ENCODE measurements around the gene BATF.

Gene BATF

GRCh38 chr14:75542588-75543091 lies 20.4 kb downstream of the BATF start:
- no peak overlapping the region for H3K4me3 ChIP-seq (ENCODE audit: low read depth, low read length)
- ChIA-PET CTCF (interaction anchor here (0.5 to 0.6 kb wide), 2 partner anchors 11 to 24 kb away, joined by 3 read pairs; no protein-coding TSS in a partner anchor), POLR2A (no interaction called here)
- TF ChIP-seq ZBTB26 (tag by site-specific recombination; optimal IDR thresholded peaks at IDR 0.05) (no peak), ZNF518A (tag by site-specific recombination; conservative IDR thresholded peaks at IDR 0.05; ENCODE audit: low read depth) (no peak), ZNF112 (tag by site-specific recombination; IDR thresholded peaks at IDR 0.05) (no peak), ZNF600 (tag by site-specific recombination; IDR thresholded peaks at IDR 0.05) (no peak)
- H3K27ac ChIP-seq (ENCODE audit: extremely low read depth, low read depth, low read length): no peak overlapping the region
- no peaks in the 10 kb centered on the region for H3K4me1 ChIP-seq (ENCODE audit: control insufficient read depth, insufficient read depth, low read length)
- no peaks in the 10 kb centered on the region for H3K36me3 ChIP-seq (ENCODE audit: control insufficient read depth in 2 of 2, insufficient read depth in 1 of 2, low read length in 2 of 2)
- H3K9me3 ChIP-seq (ENCODE audit: control insufficient read depth, insufficient read depth, low read depth, low read length): no peaks in the 10 kb centered on the region

- no peak for TF ChIP-seq ZNF248 (tag by site-specific recombination; IDR thresholded peaks at IDR 0.05)
- no peak for TF ChIP-seq ZNF146 (tag by site-specific recombination; IDR thresholded peaks at IDR 0.05)
- CTCF ChIA-PET: interaction anchor here (0.6 kb wide), 1 partner anchor 23 kb away, joined by 3 read pairs; no protein-coding TSS in a partner anchor
- H3K36me3 ChIP-seq (ENCODE audit: control insufficient read depth in 2 of 2, insufficient read depth in 1 of 2, low read length in 2 of 2): no peaks in the 10 kb centered on the region
- POLR2A ChIA-PET: no interaction called here
- no peak overlapping the region for H3K4me3 ChIP-seq (ENCODE audit: low read depth, low read length)
- no peak overlapping the region for H3K27ac ChIP-seq (ENCODE audit: extremely low read depth, low read depth, low read length)
- no peaks in the 10 kb centered on the region for H3K4me1 ChIP-seq (ENCODE audit: control insufficient read depth, insufficient read depth, low read length)
- H3K9me3 ChIP-seq (ENCODE audit: control insufficient read depth, insufficient read depth, low read depth, low read length): no peaks in the 10 kb centered on the region
Measured at GRCh38 chr14:75543253-75543652, 21.0 kb downstream of the BATF start.

GRCh38 chr14:75543786-75544185 lies 21.5 kb downstream of the BATF start:
- Histone ChIP-seq H3K27ac (ENCODE audit: extremely low read depth, low read depth, low read length) (no peak overlapping the region), H3K9me3 (ENCODE audit: control insufficient read depth, insufficient read depth, low read depth, low read length) (no peaks in the 10 kb centered on the region), H3K36me3 (ENCODE audit: control insufficient read depth in 2 of 2, insufficient read depth in 1 of 2, low read length in 2 of 2) (no peaks in the 10 kb centered on the region), H3K4me1 (ENCODE audit: control insufficient read depth, insufficient read depth, low read length) (no peaks in the 10 kb centered on the region), H3K4me3 (ENCODE audit: low read depth, low read length) (no peak overlapping the region)
- CTCF ChIA-PET: no interaction called here
- TF ChIP-seq ZNF132 (tag by site-specific recombination; IDR thresholded peaks at IDR 0.05; ENCODE audit: borderline replicate concordance) (no peak), ZNF629 (tag by site-specific recombination; IDR thresholded peaks at IDR 0.05) (peak; percentile 72), GLIS1 (tag by site-specific recombination; IDR thresholded peaks at IDR 0.05) (no peak), PRDM10 (tag by site-specific recombination; IDR thresholded peaks at IDR 0.05) (peak; percentile 100), ZBTB21 (tag by site-specific recombination; IDR thresholded peaks at IDR 0.05) (peak; percentile 67; the same call in 1 of the 2 replicates), KLF1 (tag by site-specific recombination; IDR thresholded peaks at IDR 0.05) (no peak), YY1 (tag by site-specific recombination; IDR thresholded peaks at IDR 0.05) (no peak), ZNF488 (tag by site-specific recombination; IDR thresholded peaks at IDR 0.05) (no peak), ZNF19 (tag by site-specific recombination; IDR thresholded peaks at IDR 0.05; ENCODE audit: low read depth) (no peak), ATF2 (tag by site-specific recombination; IDR thresholded peaks at IDR 0.05; ENCODE audit: low read depth) (peak; percentile 66; the same call in 1 of the 2 replicates)
- POLR2A ChIA-PET: no interaction called here
